ENCODE results near the gene TRIM9.

- TF ChIP-seq SMC3 (IDR thresholded peaks at IDR 0.05; ENCODE audit: low read depth, low read length) (no peak), CTCF (conservative IDR thresholded peaks at IDR 0.05; ENCODE audit: low read depth, low read length) (no peak), USF2 (IDR thresholded peaks at IDR 0.05; ENCODE audit: low read depth, low read length) (no peak), RFX5 (IDR thresholded peaks at IDR 0.05; ENCODE audit: low read depth, low read length) (no peak), POLR2A (IDR thresholded peaks at IDR 0.05; ENCODE audit: low read depth, low read length) (no peak), NFE2L2 (IDR thresholded peaks at IDR 0.05; ENCODE audit: low read depth, low read length) (no peak), RCOR1 (IDR thresholded peaks at IDR 0.05; ENCODE audit: insufficient replicate concordance, low read length) (no peak)
Observed at GRCh38 chr14:51006781-51007211, 88.1 kb downstream of the TRIM9 start.

All from IMR-90 (cell line).